WTC11 (cell line): ENCODE measurements around the gene DNM3. TPM values are rescaled to one million over a fixed set of nuclear protein-coding genes. Genes with fewer than 3 reads are reported as not detected.

ENCODE experiments used
- ATAC-seq: fragments of 200-7000 bp; cut with Tn5 transposase; 2 replicates; pipeline ENCODE4 v1.10.0; 2021; ENCODE audit warnings: mild to moderate bottlenecking, moderate library complexity
- CTCF ChIA-PET: fragments of 300-600 bp; sonication (Branson Sonifier 250); formaldehyde crosslinking; loops from one replicate; lab custom pipeline; 2021; ENCODE audit warnings: antibody characterized with exemption; lab: Charles Lee
- POLR2A ChIA-PET: fragments of 350-600 bp; sonication (Branson Sonifier 250); formaldehyde crosslinking; loops from one replicate; lab custom pipeline; 2021; ENCODE audit warnings: antibody characterized with exemption; lab: Charles Lee
- DNase-seq: peaks from one replicate; pipeline ENCODE4 v3.0.0; 2021; ENCODE audit warnings: low spot score
- H3K27ac Mint-ChIP-seq: 2 replicates; pipeline ENCODE4 v1.8.0; 2021; ENCODE audit warnings: mixed read lengths
- H3K27me3 Mint-ChIP-seq: 2 replicates; pipeline ENCODE4 v1.8.0; 2021; ENCODE audit warnings: low read depth, mild to moderate bottlenecking, moderate library complexity, mixed read lengths
- H3K36me3 Mint-ChIP-seq: 2 replicates; pipeline ENCODE4 v1.8.0; 2021; ENCODE audit warnings: mixed read lengths
- H3K4me1 Mint-ChIP-seq: 2 replicates; pipeline ENCODE4 v1.8.0; 2022; ENCODE audit warnings: mixed read lengths
- H3K4me3 Mint-ChIP-seq: 2 replicates; pipeline ENCODE4 v1.8.0; 2021; ENCODE audit warnings: mild to moderate bottlenecking, moderate library complexity, mixed read lengths
- H3K9me3 Mint-ChIP-seq: 2 replicates; pipeline ENCODE4 v1.8.0; 2021; ENCODE audit warnings: mixed read lengths
- ELF4 ChIP-seq: sonication (generic); formaldehyde crosslinking; IDR thresholded peaks from 2 replicates; pipeline ENCODE4 v1.8.1; 2022; ENCODE audit warnings: low read depth, mild to moderate bottlenecking, moderate library complexity, missing genetic modification reagents
- EMX1 ChIP-seq: fragments of 250-450 bp; sonication (Bioruptor Pico); IDR thresholded peaks from 2 replicates; pipeline ENCODE4 v1.8.0; 2021; ENCODE audit warnings: mild to moderate bottlenecking
- JUN ChIP-seq: sonication (generic); formaldehyde crosslinking; IDR thresholded peaks from 2 replicates; pipeline ENCODE4 v1.8.0; 2023; ENCODE audit warnings: mild to moderate bottlenecking, missing genetic modification reagents
- MXD4 ChIP-seq: fragments of 250-450 bp; sonication (Bioruptor Pico); IDR thresholded peaks from 2 replicates; pipeline ENCODE4 v1.8.0; 2021; ENCODE audit warnings: mild to moderate bottlenecking, moderate library complexity, borderline replicate concordance
- NFATC4 ChIP-seq: fragments of 250-450 bp; sonication (Bioruptor Pico); IDR thresholded peaks from 2 replicates; pipeline ENCODE4 v1.9.0; 2021; ENCODE audit warnings: mild to moderate bottlenecking
- PRRX2 ChIP-seq: fragments of 250-450 bp; sonication (Bioruptor Pico); IDR thresholded peaks from 2 replicates; pipeline ENCODE4 v1.8.0; 2021; ENCODE audit warnings: mild to moderate bottlenecking
- SMAD4 ChIP-seq: sonication (generic); formaldehyde crosslinking; IDR thresholded peaks from 2 replicates; pipeline ENCODE4 v1.8.0; 2022; ENCODE audit warnings: mild to moderate bottlenecking, missing genetic modification reagents
- SOX15 ChIP-seq: fragments of 250-450 bp; sonication (Bioruptor Pico); IDR thresholded peaks from 2 replicates; pipeline ENCODE4 v1.9.0; 2021; ENCODE audit warnings: mild to moderate bottlenecking
- TP53 ChIP-seq: sonication (generic); formaldehyde crosslinking; IDR thresholded peaks from 2 replicates; pipeline ENCODE4 v1.8.1; 2023; ENCODE audit warnings: mild to moderate bottlenecking, missing genetic modification reagents
- ZBTB21 ChIP-seq: sonication (generic); formaldehyde crosslinking; IDR thresholded peaks from 2 replicates; pipeline ENCODE4 v1.8.1; 2023; ENCODE audit warnings: mild to moderate bottlenecking, missing genetic modification reagents, borderline replicate concordance
- ZNF138 ChIP-seq: sonication (generic); formaldehyde crosslinking; conservative IDR thresholded peaks from 2 replicates; pipeline ENCODE4 v1.8.1; 2022; ENCODE audit warnings: mild to moderate bottlenecking, moderate library complexity, missing genetic modification reagents
- ZNF416 ChIP-seq: fragments of 250-450 bp; sonication (Bioruptor Pico); IDR thresholded peaks from 2 replicates; pipeline ENCODE4 v1.9.0; 2021; ENCODE audit warnings: mild to moderate bottlenecking, inconsistent platforms
- total RNA-seq: library from RNA; stranded (reverse); gene quantifications from 3 replicates; pipeline ENCODE4 v1.2.3, GENCODE V29; 2021
- TF ChIP-seq, protein P1 (sequence below): fragments of 250-450 bp; sonication (Bioruptor Pico); IDR thresholded peaks from 2 replicates; pipeline ENCODE4 v1.9.0; 2021; ENCODE audit warnings: mild to moderate bottlenecking, borderline replicate concordance
- TF ChIP-seq, protein P2 (sequence below): sonication (generic); formaldehyde crosslinking; IDR thresholded peaks from 2 replicates; pipeline ENCODE4 v1.8.1; 2022; ENCODE audit warnings: low read depth, missing genetic modification reagents, borderline replicate concordance
- TF ChIP-seq, protein P3 (sequence below): sonication (generic); formaldehyde crosslinking; conservative IDR thresholded peaks from 2 replicates; pipeline ENCODE4 v1.8.1; 2022; ENCODE audit warnings: mild to moderate bottlenecking, missing genetic modification reagents
- TF ChIP-seq, protein P4 (sequence below): sonication (generic); formaldehyde crosslinking; IDR thresholded peaks from 2 replicates; pipeline ENCODE4 v1.8.1; 2023; ENCODE audit warnings: mild to moderate bottlenecking, missing genetic modification reagents
- TF ChIP-seq, protein P5 (sequence below): sonication (generic); formaldehyde crosslinking; IDR thresholded peaks from 2 replicates; pipeline ENCODE4 v1.8.0; 2023; ENCODE audit warnings: mild to moderate bottlenecking, missing genetic modification reagents
- TF ChIP-seq, protein P6 (sequence below): sonication (generic); formaldehyde crosslinking; IDR thresholded peaks from 2 replicates; pipeline ENCODE4 v1.8.1; 2023; ENCODE audit warnings: mild to moderate bottlenecking, moderate library complexity, missing genetic modification reagents

DNM3 gene
- total RNA-seq, 1 experiment from 2014 or later = 1.9 TPM

DNA sequence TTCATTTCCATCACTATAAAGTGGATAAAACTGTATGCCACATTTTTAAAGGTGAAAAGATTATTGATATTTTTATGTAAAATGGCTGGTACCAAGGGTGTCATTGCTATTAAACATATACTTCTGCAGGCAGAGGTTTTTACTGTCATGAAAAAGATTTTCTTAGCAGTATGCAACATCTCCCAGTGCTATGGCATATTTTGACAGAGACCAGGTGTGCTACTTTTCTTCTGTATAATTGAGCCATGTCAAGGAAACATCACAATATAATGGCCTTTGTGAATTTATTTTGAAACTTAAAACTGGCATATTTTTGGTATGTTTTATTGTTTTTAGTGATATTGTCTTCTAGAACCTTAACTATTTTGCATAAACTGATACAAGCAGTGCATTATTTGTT is 362.6 kb downstream of the DNM3 start:
- CTCF ChIA-PET = no interaction called here
- Mint-ChIP-seq H3K27me3 (no peaks in the 10 kb centered on the region), H3K9me3 (peaks cover 31% of the 10 kb centered on the region), H3K36me3 (peaks cover 13% of the 10 kb centered on the region), H3K27ac (no peak overlapping the region)
- TF ChIP-seq, protein P1, sequence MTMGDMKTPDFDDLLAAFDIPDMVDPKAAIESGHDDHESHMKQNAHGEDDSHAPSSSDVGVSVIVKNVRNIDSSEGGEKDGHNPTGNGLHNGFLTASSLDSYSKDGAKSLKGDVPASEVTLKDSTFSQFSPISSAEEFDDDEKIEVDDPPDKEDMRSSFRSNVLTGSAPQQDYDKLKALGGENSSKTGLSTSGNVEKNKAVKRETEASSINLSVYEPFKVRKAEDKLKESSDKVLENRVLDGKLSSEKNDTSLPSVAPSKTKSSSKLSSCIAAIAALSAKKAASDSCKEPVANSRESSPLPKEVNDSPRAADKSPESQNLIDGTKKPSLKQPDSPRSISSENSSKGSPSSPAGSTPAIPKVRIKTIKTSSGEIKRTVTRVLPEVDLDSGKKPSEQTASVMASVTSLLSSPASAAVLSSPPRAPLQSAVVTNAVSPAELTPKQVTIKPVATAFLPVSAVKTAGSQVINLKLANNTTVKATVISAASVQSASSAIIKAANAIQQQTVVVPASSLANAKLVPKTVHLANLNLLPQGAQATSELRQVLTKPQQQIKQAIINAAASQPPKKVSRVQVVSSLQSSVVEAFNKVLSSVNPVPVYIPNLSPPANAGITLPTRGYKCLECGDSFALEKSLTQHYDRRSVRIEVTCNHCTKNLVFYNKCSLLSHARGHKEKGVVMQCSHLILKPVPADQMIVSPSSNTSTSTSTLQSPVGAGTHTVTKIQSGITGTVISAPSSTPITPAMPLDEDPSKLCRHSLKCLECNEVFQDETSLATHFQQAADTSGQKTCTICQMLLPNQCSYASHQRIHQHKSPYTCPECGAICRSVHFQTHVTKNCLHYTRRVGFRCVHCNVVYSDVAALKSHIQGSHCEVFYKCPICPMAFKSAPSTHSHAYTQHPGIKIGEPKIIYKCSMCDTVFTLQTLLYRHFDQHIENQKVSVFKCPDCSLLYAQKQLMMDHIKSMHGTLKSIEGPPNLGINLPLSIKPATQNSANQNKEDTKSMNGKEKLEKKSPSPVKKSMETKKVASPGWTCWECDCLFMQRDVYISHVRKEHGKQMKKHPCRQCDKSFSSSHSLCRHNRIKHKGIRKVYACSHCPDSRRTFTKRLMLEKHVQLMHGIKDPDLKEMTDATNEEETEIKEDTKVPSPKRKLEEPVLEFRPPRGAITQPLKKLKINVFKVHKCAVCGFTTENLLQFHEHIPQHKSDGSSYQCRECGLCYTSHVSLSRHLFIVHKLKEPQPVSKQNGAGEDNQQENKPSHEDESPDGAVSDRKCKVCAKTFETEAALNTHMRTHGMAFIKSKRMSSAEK (CRISPR knock-in tag) = no peak
- TF ChIP-seq, all 79 proteins: peak for 0
- POLR2A ChIA-PET = no interaction called here
- Mint-ChIP-seq H3K4me3 (no peak overlapping the region), H3K4me1 (peaks cover 8% of the 10 kb centered on the region)
- no peak for ATAC-seq
- no peak for DNase-seq

DNA sequence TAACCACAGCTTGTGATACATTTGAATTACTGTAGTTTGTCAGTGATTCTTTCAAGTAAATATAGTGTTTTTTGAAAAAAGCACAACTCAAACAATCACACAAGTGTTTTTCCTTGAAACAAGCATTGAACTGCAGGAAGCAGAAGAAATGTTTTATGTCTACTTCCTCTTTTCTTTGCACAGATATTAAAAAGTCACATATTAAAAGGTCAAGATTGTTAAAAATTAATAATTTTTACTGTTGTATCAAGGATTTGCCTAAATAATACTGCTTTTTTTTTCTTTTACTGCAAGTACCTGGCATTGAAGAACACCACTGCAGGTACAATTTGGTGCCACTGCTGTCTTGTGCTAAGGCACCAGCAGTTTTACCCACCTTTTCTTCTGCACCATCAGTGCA is 365.0 kb downstream of the DNM3 start:
- Mint-ChIP-seq H3K4me1 (peaks cover 8% of the 10 kb centered on the region), H3K27ac (no peak overlapping the region), H3K27me3 (no peaks in the 10 kb centered on the region), H3K9me3 (peaks cover 10% of the 10 kb centered on the region), H3K36me3 (peaks cover 5% of the 10 kb centered on the region; the same call in 1 of the 2 replicates), H3K4me3 (no peak overlapping the region)
- no peak for DNase-seq
- no peak for ATAC-seq
- POLR2A ChIA-PET = no interaction called here
- TF ChIP-seq NFATC4 (CRISPR knock-in tag) (no peak), ZNF138 (CRISPR knock-in tag) (no peak)
- TF ChIP-seq, protein P2, sequence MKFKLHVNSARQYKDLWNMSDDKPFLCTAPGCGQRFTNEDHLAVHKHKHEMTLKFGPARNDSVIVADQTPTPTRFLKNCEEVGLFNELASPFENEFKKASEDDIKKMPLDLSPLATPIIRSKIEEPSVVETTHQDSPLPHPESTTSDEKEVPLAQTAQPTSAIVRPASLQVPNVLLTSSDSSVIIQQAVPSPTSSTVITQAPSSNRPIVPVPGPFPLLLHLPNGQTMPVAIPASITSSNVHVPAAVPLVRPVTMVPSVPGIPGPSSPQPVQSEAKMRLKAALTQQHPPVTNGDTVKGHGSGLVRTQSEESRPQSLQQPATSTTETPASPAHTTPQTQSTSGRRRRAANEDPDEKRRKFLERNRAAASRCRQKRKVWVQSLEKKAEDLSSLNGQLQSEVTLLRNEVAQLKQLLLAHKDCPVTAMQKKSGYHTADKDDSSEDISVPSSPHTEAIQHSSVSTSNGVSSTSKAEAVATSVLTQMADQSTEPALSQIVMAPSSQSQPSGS = no peak
- TF ChIP-seq, protein P3, sequence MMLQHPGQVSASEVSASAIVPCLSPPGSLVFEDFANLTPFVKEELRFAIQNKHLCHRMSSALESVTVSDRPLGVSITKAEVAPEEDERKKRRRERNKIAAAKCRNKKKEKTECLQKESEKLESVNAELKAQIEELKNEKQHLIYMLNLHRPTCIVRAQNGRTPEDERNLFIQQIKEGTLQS = no peak
- CTCF ChIA-PET = no interaction called here

DNA sequence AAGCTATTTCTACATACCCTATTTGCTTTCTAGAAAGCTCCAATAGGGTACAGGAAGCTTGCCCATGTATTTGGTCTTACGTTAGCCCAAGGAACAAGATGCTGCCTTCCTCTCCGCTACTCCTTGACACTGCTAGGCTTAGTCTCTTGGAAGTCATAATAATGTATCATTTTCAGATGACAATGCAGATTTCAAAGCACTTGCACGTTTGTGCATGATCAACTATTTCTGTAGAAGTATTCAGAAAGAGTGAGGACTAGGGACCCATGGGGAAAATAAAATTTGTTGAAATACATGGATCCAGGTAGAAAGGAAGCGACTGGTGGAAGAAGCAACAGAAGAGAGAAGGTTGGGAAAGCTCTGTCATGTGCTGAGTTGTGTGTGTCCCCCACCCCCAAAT is 367.3 kb downstream of the DNM3 start:
- no peaks in the 10 kb centered on the region for H3K27me3 Mint-ChIP-seq
- ChIA-PET POLR2A (no interaction called here), CTCF (no interaction called here)
- ATAC-seq = no peak
- no peak overlapping the region for H3K27ac Mint-ChIP-seq
- peaks cover 5% of the 10 kb centered on the region; the same call in 1 of the 2 replicates for H3K36me3 Mint-ChIP-seq
- no peak for DNase-seq
- no peak for TF ChIP-seq SMAD4
- no peaks in the 10 kb centered on the region for H3K4me1 Mint-ChIP-seq
- H3K9me3 Mint-ChIP-seq = peaks cover 9% of the 10 kb centered on the region
- no peak overlapping the region for H3K4me3 Mint-ChIP-seq

DNA sequence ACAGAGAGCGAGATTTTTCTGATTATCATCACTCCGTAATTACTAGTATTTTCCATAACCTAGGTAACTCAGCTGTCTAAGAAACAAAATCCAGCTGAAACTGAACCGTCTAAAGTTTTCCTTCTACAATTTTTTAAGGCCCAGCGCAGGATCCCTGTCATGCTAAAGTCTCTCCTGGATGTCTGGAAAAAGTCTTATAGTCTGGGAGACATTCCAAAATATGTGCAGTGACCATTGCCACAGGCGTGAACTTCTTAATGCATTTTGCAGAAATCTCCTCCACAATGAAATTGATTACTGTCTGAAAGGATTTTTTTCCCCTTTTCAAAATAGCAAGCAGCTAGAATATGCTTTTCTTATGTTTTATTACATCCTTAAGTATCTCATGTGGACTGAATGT is 369.9 kb downstream of the DNM3 start:
- POLR2A ChIA-PET = no interaction called here
- TF ChIP-seq MXD4 (CRISPR knock-in tag) = no peak
- no peak for TF ChIP-seq TP53
- no peak for TF ChIP-seq JUN (CRISPR knock-in tag)
- TF ChIP-seq EMX1 (CRISPR knock-in tag) = no peak
- TF ChIP-seq, protein P3 = no peak
- TF ChIP-seq, protein P4, sequence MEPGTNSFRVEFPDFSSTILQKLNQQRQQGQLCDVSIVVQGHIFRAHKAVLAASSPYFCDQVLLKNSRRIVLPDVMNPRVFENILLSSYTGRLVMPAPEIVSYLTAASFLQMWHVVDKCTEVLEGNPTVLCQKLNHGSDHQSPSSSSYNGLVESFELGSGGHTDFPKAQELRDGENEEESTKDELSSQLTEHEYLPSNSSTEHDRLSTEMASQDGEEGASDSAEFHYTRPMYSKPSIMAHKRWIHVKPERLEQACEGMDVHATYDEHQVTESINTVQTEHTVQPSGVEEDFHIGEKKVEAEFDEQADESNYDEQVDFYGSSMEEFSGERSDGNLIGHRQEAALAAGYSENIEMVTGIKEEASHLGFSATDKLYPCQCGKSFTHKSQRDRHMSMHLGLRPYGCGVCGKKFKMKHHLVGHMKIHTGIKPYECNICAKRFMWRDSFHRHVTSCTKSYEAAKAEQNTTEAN (CRISPR knock-in tag) = no peak
- TF ChIP-seq PRRX2 (CRISPR knock-in tag) = no peak
- TF ChIP-seq, protein P5, sequence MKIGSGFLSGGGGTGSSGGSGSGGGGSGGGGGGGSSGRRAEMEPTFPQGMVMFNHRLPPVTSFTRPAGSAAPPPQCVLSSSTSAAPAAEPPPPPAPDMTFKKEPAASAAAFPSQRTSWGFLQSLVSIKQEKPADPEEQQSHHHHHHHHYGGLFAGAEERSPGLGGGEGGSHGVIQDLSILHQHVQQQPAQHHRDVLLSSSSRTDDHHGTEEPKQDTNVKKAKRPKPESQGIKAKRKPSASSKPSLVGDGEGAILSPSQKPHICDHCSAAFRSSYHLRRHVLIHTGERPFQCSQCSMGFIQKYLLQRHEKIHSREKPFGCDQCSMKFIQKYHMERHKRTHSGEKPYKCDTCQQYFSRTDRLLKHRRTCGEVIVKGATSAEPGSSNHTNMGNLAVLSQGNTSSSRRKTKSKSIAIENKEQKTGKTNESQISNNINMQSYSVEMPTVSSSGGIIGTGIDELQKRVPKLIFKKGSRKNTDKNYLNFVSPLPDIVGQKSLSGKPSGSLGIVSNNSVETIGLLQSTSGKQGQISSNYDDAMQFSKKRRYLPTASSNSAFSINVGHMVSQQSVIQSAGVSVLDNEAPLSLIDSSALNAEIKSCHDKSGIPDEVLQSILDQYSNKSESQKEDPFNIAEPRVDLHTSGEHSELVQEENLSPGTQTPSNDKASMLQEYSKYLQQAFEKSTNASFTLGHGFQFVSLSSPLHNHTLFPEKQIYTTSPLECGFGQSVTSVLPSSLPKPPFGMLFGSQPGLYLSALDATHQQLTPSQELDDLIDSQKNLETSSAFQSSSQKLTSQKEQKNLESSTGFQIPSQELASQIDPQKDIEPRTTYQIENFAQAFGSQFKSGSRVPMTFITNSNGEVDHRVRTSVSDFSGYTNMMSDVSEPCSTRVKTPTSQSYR = no peak
- no peak for TF ChIP-seq ZNF416
- no peak for TF ChIP-seq SOX15 (CRISPR knock-in tag)
- no peak for TF ChIP-seq ZBTB21 (CRISPR knock-in tag)
- TF ChIP-seq, protein P6, sequence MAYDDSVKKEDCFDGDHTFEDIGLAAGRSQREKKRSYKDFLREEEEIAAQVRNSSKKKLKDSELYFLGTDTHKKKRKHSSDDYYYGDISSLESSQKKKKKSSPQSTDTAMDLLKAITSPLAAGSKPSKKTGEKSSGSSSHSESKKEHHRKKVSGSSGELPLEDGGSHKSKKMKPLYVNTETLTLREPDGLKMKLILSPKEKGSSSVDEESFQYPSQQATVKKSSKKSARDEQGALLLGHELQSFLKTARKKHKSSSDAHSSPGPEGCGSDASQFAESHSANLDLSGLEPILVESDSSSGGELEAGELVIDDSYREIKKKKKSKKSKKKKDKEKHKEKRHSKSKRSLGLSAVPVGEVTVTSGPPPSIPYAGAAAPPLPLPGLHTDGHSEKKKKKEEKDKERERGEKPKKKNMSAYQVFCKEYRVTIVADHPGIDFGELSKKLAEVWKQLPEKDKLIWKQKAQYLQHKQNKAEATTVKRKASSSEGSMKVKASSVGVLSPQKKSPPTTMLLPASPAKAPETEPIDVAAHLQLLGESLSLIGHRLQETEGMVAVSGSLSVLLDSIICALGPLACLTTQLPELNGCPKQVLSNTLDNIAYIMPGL (CRISPR knock-in tag) = no peak
- no peak for TF ChIP-seq ELF4 (CRISPR knock-in tag)

More for the DNA sequence above, 369.9 kb downstream of the DNM3 start:
- H3K27ac Mint-ChIP-seq = no peak overlapping the region
- H3K36me3 Mint-ChIP-seq = no peaks in the 10 kb centered on the region
- no peaks in the 10 kb centered on the region for H3K9me3 Mint-ChIP-seq
- H3K4me3 Mint-ChIP-seq = no peak overlapping the region
- no peaks in the 10 kb centered on the region for H3K4me1 Mint-ChIP-seq
- DNase-seq = no peak
- no peak for ATAC-seq
- H3K27me3 Mint-ChIP-seq = no peaks in the 10 kb centered on the region
- CTCF ChIA-PET = no interaction called here
